Neural cell (in vitro differentiated cells): ENCODE results near the gene NEURL1.

Experiments
- CTCF ChIP-seq: fragments of 450-650 bp; IDR thresholded peaks from 2 replicates; pipeline ENCODE4 v1.5.1; 2014; ENCODE audit warnings: antibody characterized with exemption, mild to moderate bottlenecking, moderate library complexity; ENCODE audit not compliant: poor library complexity, severe bottlenecking
- EP300 ChIP-seq: fragments of 450-650 bp; conservative IDR thresholded peaks from 2 replicates; pipeline ENCODE4 v1.6.1; 2014; ENCODE audit warnings: antibody characterized with exemption, mild to moderate bottlenecking, moderate library complexity; ENCODE audit not compliant: poor library complexity, severe bottlenecking
- EZH2 ChIP-seq: fragments of 200-600, 300-800 bp; shearing (Covaris generic), sonication (generic); IDR thresholded peaks from 2 replicates; pipeline ENCODE4 v1.6.1; 2014; ENCODE audit warnings: antibody characterized with exemption, low read length, borderline replicate concordance, mild to moderate bottlenecking; ENCODE audit not compliant: insufficient read depth, poor library complexity, severe bottlenecking
- MXI1 ChIP-seq: fragments of 450-650 bp; conservative IDR thresholded peaks from 2 replicates; pipeline ENCODE4 v1.6.1; 2014; ENCODE audit warnings: antibody characterized with exemption, mild to moderate bottlenecking; ENCODE audit not compliant: poor library complexity, severe bottlenecking
- POLR2AphosphoS5 ChIP-seq: IDR thresholded peaks from 2 replicates; pipeline ENCODE4 v1.6.1; 2012

GRCh38 chr10:103507235-103508191, 14.0 kb downstream of the NEURL1 start:
- TF ChIP-seq CTCF (no peak), POLR2AphosphoS5 (no peak), EZH2 (no peak), EP300 (no peak), MXI1 (no peak)
